ENCODE measurements around the gene PCDH12.
A peak's percentile ranks its signal among the peaks of the same experiment; 100 is the strongest.

The PCDH12 gene

GRCh38 chr5:141902015-141902814, 55.8 kb downstream of the PCDH12 start:
- H3K27me3 ChIP-seq (ENCODE audit: insufficient read depth, low read depth, severe bottlenecking), result no peaks in the 10 kb centered on the region
- H3K9me3 ChIP-seq (ENCODE audit: severe bottlenecking), result no peaks in the 10 kb centered on the region
- no peak overlapping the region for H3K4me3 ChIP-seq (ENCODE audit: low read depth, low read length)
- peak; percentile 45 for DNase-seq
- TF ChIP-seq, protein P1, sequence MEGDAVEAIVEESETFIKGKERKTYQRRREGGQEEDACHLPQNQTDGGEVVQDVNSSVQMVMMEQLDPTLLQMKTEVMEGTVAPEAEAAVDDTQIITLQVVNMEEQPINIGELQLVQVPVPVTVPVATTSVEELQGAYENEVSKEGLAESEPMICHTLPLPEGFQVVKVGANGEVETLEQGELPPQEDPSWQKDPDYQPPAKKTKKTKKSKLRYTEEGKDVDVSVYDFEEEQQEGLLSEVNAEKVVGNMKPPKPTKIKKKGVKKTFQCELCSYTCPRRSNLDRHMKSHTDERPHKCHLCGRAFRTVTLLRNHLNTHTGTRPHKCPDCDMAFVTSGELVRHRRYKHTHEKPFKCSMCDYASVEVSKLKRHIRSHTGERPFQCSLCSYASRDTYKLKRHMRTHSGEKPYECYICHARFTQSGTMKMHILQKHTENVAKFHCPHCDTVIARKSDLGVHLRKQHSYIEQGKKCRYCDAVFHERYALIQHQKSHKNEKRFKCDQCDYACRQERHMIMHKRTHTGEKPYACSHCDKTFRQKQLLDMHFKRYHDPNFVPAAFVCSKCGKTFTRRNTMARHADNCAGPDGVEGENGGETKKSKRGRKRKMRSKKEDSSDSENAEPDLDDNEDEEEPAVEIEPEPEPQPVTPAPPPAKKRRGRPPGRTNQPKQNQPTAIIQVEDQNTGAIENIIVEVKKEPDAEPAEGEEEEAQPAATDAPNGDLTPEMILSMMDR (IDR thresholded peaks at IDR 0.05; ENCODE audit: low read depth, low read length), result no peak
- no peaks in the 10 kb centered on the region for H3K36me3 ChIP-seq
- peak overlapping the region; percentile 26 for H3K27ac ChIP-seq

GRCh38 chr5:141898448-141899049, 59.5 kb downstream of the PCDH12 start:
- TF ChIP-seq, protein P1 (IDR thresholded peaks at IDR 0.05; ENCODE audit: low read depth, low read length), result no peak
- DNase-seq, result no peak
- Histone ChIP-seq H3K27ac (no peak overlapping the region), H3K36me3 (no peaks in the 10 kb centered on the region), H3K27me3 (ENCODE audit: insufficient read depth, low read depth, severe bottlenecking) (no peaks in the 10 kb centered on the region), H3K4me3 (ENCODE audit: low read depth, low read length) (no peak overlapping the region), H3K9me3 (ENCODE audit: severe bottlenecking) (no peaks in the 10 kb centered on the region)

DNA sequence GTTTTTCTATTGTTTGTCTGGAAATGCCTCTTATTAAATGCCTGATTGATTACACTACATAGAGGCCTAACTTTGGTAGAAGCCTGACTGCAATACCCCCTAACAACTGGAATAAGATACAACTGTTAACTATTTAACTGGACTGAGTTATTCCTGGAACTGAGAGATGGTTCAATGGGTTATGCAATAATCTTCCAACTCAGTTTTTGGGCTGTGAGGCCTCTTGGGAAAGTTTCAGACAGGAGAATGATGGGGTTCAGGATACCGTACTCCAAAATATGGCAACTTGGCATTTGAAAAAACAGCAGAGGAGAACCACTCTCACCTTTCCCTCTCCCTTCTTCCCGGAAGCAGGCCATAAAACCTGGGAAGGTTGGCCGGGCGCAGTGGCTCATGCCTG, 60.6 kb downstream of the PCDH12 start:
- TF ChIP-seq, protein P1 (IDR thresholded peaks at IDR 0.05; ENCODE audit: low read depth, low read length), result no peak
- DNase-seq, result no peak
- Histone ChIP-seq H3K36me3 (no peaks in the 10 kb centered on the region), H3K4me3 (ENCODE audit: low read depth, low read length) (no peak overlapping the region), H3K9me3 (ENCODE audit: severe bottlenecking) (no peaks in the 10 kb centered on the region), H3K27me3 (ENCODE audit: insufficient read depth, low read depth, severe bottlenecking) (no peaks in the 10 kb centered on the region), H3K27ac (no peak overlapping the region)
